HG02938 (cell line): ENCODE measurements around the gene TMEM131L.
A peak's percentile ranks its signal among the peaks of the same experiment; 100 is the strongest.

Source experiments
- ATAC-seq: cut with Tn5 transposase; IDR thresholded peaks from one replicate; pipeline ENCODE4 v1.9.1; 2021; ENCODE audit warnings: mild to moderate bottlenecking, moderate library complexity; ENCODE audit not compliant: unreplicated experiment

Gene TMEM131L

GRCh38 chr4:153474251-153474650 is 8.1 kb downstream of the TMEM131L start:
- no peak for ATAC-seq

- no peak for ATAC-seq
Measured at GRCh38 chr4:153476829-153477574, 10.8 kb downstream of the TMEM131L start.

- no peak for ATAC-seq
Measured at GRCh38 chr4:153479101-153479500, 12.9 kb downstream of the TMEM131L start.

- ATAC-seq = no peak
Measured at GRCh38 chr4:153480704-153481103, 14.5 kb downstream of the TMEM131L start.

- ATAC-seq = no peak
Measured at GRCh38 chr4:153481478-153481877, 15.3 kb downstream of the TMEM131L start.

- no peak for ATAC-seq
Measured at GRCh38 chr4:153483432-153484418, 17.6 kb downstream of the TMEM131L start.

GRCh38 chr4:153485359-153485758 is 19.2 kb downstream of the TMEM131L start:
- no peak for ATAC-seq

- no peak for ATAC-seq
Measured at GRCh38 chr4:153485860-153486259, 19.7 kb downstream of the TMEM131L start.

- no peak for ATAC-seq
Measured at GRCh38 chr4:153486281-153487151, 20.4 kb downstream of the TMEM131L start.

- peak; percentile 37 for ATAC-seq
Measured at GRCh38 chr4:153488006-153488891, 22.1 kb downstream of the TMEM131L start.

- no peak for ATAC-seq
Measured at GRCh38 chr4:153489856-153490558, 23.8 kb downstream of the TMEM131L start.

- ATAC-seq = no peak
Measured at GRCh38 chr4:153490985-153491483, 24.9 kb downstream of the TMEM131L start.

GRCh38 chr4:153494562-153494961 is 28.4 kb downstream of the TMEM131L start:
- ATAC-seq = no peak

GRCh38 chr4:153495480-153496193 is 29.5 kb downstream of the TMEM131L start:
- ATAC-seq = no peak

GRCh38 chr4:153497091-153497531 is 31.0 kb downstream of the TMEM131L start:
- ATAC-seq = no peak

GRCh38 chr4:153497988-153498967 is 32.1 kb downstream of the TMEM131L start:
- peak; percentile 46 for ATAC-seq

- ATAC-seq = no peak
Measured at GRCh38 chr4:153499005-153499404, 32.8 kb downstream of the TMEM131L start.
